Measurements from ENCODE around the gene ABCA4. TPM values are rescaled to one million over a fixed set of nuclear protein-coding genes. Genes with fewer than 3 reads are reported as not detected.

ABCA4 gene
- total RNA-seq, 8 experiments from 2014 or later = 0.11 to 10.1 (median 0.92) TPM

GRCh38 chr1:94119796-94120569 lies 965 bp downstream of the ABCA4 start:
- H3K4me3 ChIP-seq = no peak overlapping the region
- H3K27ac ChIP-seq = no peak overlapping the region
- in situ Hi-C loops (cut with MboI; ENCODE audit: low pct_unique_long_range_greater_than_20kb in 2 of 9, low sequenced_read_pairs in 9 of 9, unreplicated experiment in 9 of 9) = no loop called here
- 65 to 85% (median 76%) methylated on average over 3 to 11 of the region's 11 CpGs; no CpG with 5 or more reads in 1 of the 10 experiments for WGBS, 10 experiments
- ATAC-seq (replicated peaks in 6 of 8) = no peak
- peaks cover 29 to 37% of the 10 kb centered on the region in 2 donors for H3K4me1 ChIP-seq (replicated peaks in 1 of 2)

GRCh38 chr1:94119306-94119705 lies 1.6 kb downstream of the ABCA4 start:
- Histone ChIP-seq H3K27ac (no peak overlapping the region), H3K4me3 (no peak overlapping the region), H3K4me1 (replicated peaks in 1 of 2) (peaks cover 29 to 37% of the 10 kb centered on the region in 2 donors)
- 40 to 93% (median 75%) methylated on average over 2 to 6 of the region's 6 CpGs; no CpG with 5 or more reads in 2 of the 10 experiments for WGBS, 10 experiments
- in situ Hi-C loops (cut with MboI; ENCODE audit: low pct_unique_long_range_greater_than_20kb in 2 of 9, low sequenced_read_pairs in 9 of 9, unreplicated experiment in 9 of 9) = no loop called here
- no peak for ATAC-seq (replicated peaks in 6 of 8)

- Histone ChIP-seq H3K4me3 (no peak overlapping the region), H3K4me1 (replicated peaks in 1 of 2) (peaks cover 29 to 40% of the 10 kb centered on the region in 2 donors), H3K27ac (no peak overlapping the region)
- in situ Hi-C loops (cut with MboI; ENCODE audit: low pct_unique_long_range_greater_than_20kb in 2 of 9, low sequenced_read_pairs in 9 of 9, unreplicated experiment in 9 of 9) = no loop called here
- 53 to 100% (median 93%) methylated on average over 1 to 7 of the region's 7 CpGs; no CpG with 5 or more reads in 2 of the 10 experiments for WGBS, 10 experiments
- no peak for ATAC-seq (replicated peaks in 6 of 8)
Measured at GRCh38 chr1:94118471-94118870, 2.5 kb downstream of the ABCA4 start.

- H3K4me3 ChIP-seq = no peak overlapping the region
- H3K27ac ChIP-seq = no peak overlapping the region
- peak in 1 of 8 experiments; percentile 21 for ATAC-seq (replicated peaks in 6 of 8)
- 58 to 98% (median 86%) methylated on average over 2 to 7 of the region's 7 CpGs; no CpG with 5 or more reads in 3 of the 10 experiments for WGBS, 10 experiments
- H3K4me1 ChIP-seq (replicated peaks in 1 of 2) = peaks cover 29 to 40% of the 10 kb centered on the region in 2 donors
- in situ Hi-C loops (cut with MboI; ENCODE audit: low pct_unique_long_range_greater_than_20kb in 2 of 9, low sequenced_read_pairs in 9 of 9, unreplicated experiment in 9 of 9) = no loop called here
Measured at GRCh38 chr1:94118013-94118412, 2.9 kb downstream of the ABCA4 start.

GRCh38 chr1:94117259-94117851 lies 3.6 kb downstream of the ABCA4 start:
- 33 to 100% (median 88%) methylated on average over 3 to 13 of the region's 14 CpGs; no CpG with 5 or more reads in 2 of the 10 experiments for WGBS, 10 experiments
- Histone ChIP-seq H3K27ac (no peak overlapping the region), H3K4me1 (replicated peaks in 1 of 2) (peaks cover 29 to 40% of the 10 kb centered on the region in 2 donors), H3K4me3 (no peak overlapping the region)
- in situ Hi-C loops (cut with MboI; ENCODE audit: low pct_unique_long_range_greater_than_20kb in 2 of 9, low sequenced_read_pairs in 9 of 9, unreplicated experiment in 9 of 9) = no loop called here
- ATAC-seq (replicated peaks in 6 of 8) = no peak

GRCh38 chr1:94115900-94116436 lies 5.0 kb downstream of the ABCA4 start:
- Histone ChIP-seq H3K4me3 (no peak overlapping the region), H3K27ac (no peak overlapping the region), H3K4me1 (replicated peaks in 1 of 2) (peaks cover 29 to 37% of the 10 kb centered on the region in 2 donors)
- in situ Hi-C loops (cut with MboI; ENCODE audit: low pct_unique_long_range_greater_than_20kb in 2 of 9, low sequenced_read_pairs in 9 of 9, unreplicated experiment in 9 of 9) = no loop called here
- ATAC-seq (replicated peaks in 6 of 8) = peak in 3 of 8 experiments; percentile 17 to 25 (median 19)
- 29 to 93% (median 64%) methylated on average over 1 to 6 of the region's 6 CpGs; no CpG with 5 or more reads in 1 of the 10 experiments for WGBS, 10 experiments

- H3K27ac ChIP-seq = no peak overlapping the region
- H3K4me3 ChIP-seq = no peak overlapping the region
- no peak for ATAC-seq (replicated peaks in 6 of 8)
- peaks cover 25 to 31% of the 10 kb centered on the region in 2 donors for H3K4me1 ChIP-seq (replicated peaks in 1 of 2)
- in situ Hi-C loops (cut with MboI; ENCODE audit: low pct_unique_long_range_greater_than_20kb in 2 of 9, low sequenced_read_pairs in 9 of 9, unreplicated experiment in 9 of 9) = no loop called here
- 79 to 100% (median 96%) methylated on average over 1 to 10 of the region's 10 CpGs for WGBS, 10 experiments
Measured at GRCh38 chr1:94115254-94115899, 5.6 kb downstream of the ABCA4 start.

- Histone ChIP-seq H3K27ac (no peak overlapping the region), H3K4me1 (replicated peaks in 1 of 2) (peaks cover 21 to 22% of the 10 kb centered on the region in 2 donors), H3K4me3 (no peak overlapping the region)
- in situ Hi-C loops (cut with MboI; ENCODE audit: low pct_unique_long_range_greater_than_20kb in 2 of 9, low sequenced_read_pairs in 9 of 9, unreplicated experiment in 9 of 9) = no loop called here
- peak in 3 of 8 experiments; percentile 59 to 64 (median 60) for ATAC-seq (replicated peaks in 6 of 8)
- WGBS, 10 experiments = 6 to 100% (median 31%) methylated on average over 1 to 2 of the region's 2 CpGs; no CpG with 5 or more reads in 2 of the 10 experiments
Measured at GRCh38 chr1:94113589-94114226, 7.2 kb downstream of the ABCA4 start.

GRCh38 chr1:94111879-94112278 lies 9.1 kb downstream of the ABCA4 start:
- H3K27ac ChIP-seq = no peak overlapping the region
- ATAC-seq (replicated peaks in 6 of 8) = no peak
- in situ Hi-C loops (cut with MboI; ENCODE audit: low pct_unique_long_range_greater_than_20kb in 2 of 9, low sequenced_read_pairs in 9 of 9, unreplicated experiment in 9 of 9) = no loop called here

GRCh38 chr1:94110946-94111740 lies 9.8 kb downstream of the ABCA4 start:
- no peak overlapping the region for H3K27ac ChIP-seq
- peak in 3 of 8 experiments; percentile 8 to 27 (median 27) for ATAC-seq (replicated peaks in 6 of 8)
- H3K4me3 ChIP-seq = no peak overlapping the region
- peaks cover 2 to 7% of the 10 kb centered on the region in 2 donors for H3K4me1 ChIP-seq (replicated peaks in 1 of 2)
- in situ Hi-C loops (cut with MboI; ENCODE audit: low pct_unique_long_range_greater_than_20kb in 2 of 9, low sequenced_read_pairs in 9 of 9, unreplicated experiment in 9 of 9) = no loop called here
- WGBS, 10 experiments = 40 to 100% (median 87%) methylated on average over 1 to 10 of the region's 10 CpGs; no CpG with 5 or more reads in 1 of the 10 experiments

More at GRCh38 chr1:94111879-94112278, 9.1 kb downstream of the ABCA4 start:
- 67 to 94% (median 89%) methylated on average over 1 to 9 of the region's 9 CpGs; no CpG with 5 or more reads in 2 of the 10 experiments for WGBS, 10 experiments
- Histone ChIP-seq H3K4me1 (replicated peaks in 1 of 2) (peaks cover 9 to 13% of the 10 kb centered on the region in 2 donors), H3K4me3 (no peak overlapping the region)

GRCh38 chr1:94110021-94110761 lies 10.8 kb downstream of the ABCA4 start:
- 56 to 100% (median 82%) methylated on average over 1 to 3 of the region's 4 CpGs for WGBS, 10 experiments
- in situ Hi-C loops (cut with MboI; ENCODE audit: low pct_unique_long_range_greater_than_20kb in 2 of 9, low sequenced_read_pairs in 9 of 9, unreplicated experiment in 9 of 9) = no loop called here
- no peak for ATAC-seq (replicated peaks in 6 of 8)
- Histone ChIP-seq H3K27ac (no peak overlapping the region), H3K4me3 (no peak overlapping the region), H3K4me1 (replicated peaks in 1 of 2) (peaks cover 6 to 9% of the 10 kb centered on the region in 2 donors)

Data from motor neuron (in vitro differentiated cells).